HCT116 (cell line): ENCODE measurements around the gene ALDH4A1. TPM values are rescaled to one million over a fixed set of nuclear protein-coding genes. Genes with fewer than 3 reads are reported as not detected.

Experiments
- ATAC-seq: fragments of 200-7000 bp; cut with Tn5 transposase; 2 replicates; pipeline ENCODE4 v1.9.1; 2020; ENCODE audit warnings: mild to moderate bottlenecking, moderate library complexity
- BruUV-seq: library from RNA; stranded (reverse); fragments of 400-500 nt; replicated peaks from 2 replicates; lab custom pipeline; 2021; lab: Mats Ljungman, UMichigan
- CTCF ChIA-PET: fragments of 300-600 bp; sonication (Branson Sonifier 250); formaldehyde crosslinking; loops from one replicate; lab custom pipeline; 2021; ENCODE audit warnings: antibody characterized with exemption; lab: Charles Lee
- POLR2A ChIA-PET: fragments of 300-600, 350-600 bp; sonication (Branson Sonifier 250); formaldehyde crosslinking; loops from one replicate; lab custom pipeline; 2021; ENCODE audit warnings: antibody characterized with exemption; lab: Charles Lee
- RAD21 ChIA-PET, 2 experiments: fragments of 300-600 bp; sonication (Branson Sonifier 250); formaldehyde crosslinking; loops; one replicate each; lab custom pipeline; 2023; ENCODE audit warnings: low total read pairs in 2 of 2; ENCODE audit not compliant: uncharacterized antibody in 2 of 2, unreplicated experiment in 2 of 2, low non-redundant PET in 1 of 2; lab: Charles Lee
- DNase-seq: peaks from one replicate; pipeline ENCODE4 v3.0.0-alpha.2; 2010; ENCODE audit warnings: low read depth, low spot score
- H2AFZ ChIP-seq: fragments of 200-600 bp; shearing (Covaris generic), sonication (generic); 2 replicates; pipeline ENCODE4 v1.6.1; 2017; ENCODE audit warnings: low read depth, mixed run types, mixed read lengths, antibody characterized with exemption, low read length; ENCODE audit not compliant: poor library complexity, severe bottlenecking
- H3K27ac ChIP-seq: 2 replicates; pipeline ENCODE4 v1.5.1; 2012; ENCODE audit warnings: low read depth, low read length
- H3K27me3 ChIP-seq: fragments of 200-600 bp; sonication (generic); 2 replicates; pipeline ENCODE4 v1.6.1; 2016; ENCODE audit warnings: mixed run types, low read length, mixed read lengths; ENCODE audit not compliant: insufficient read depth
- H3K36me3 ChIP-seq, 2 experiments: fragments of 200-500 bp in 1 of 2; fragments of 200-600 bp in 1 of 2; sonication (Bioruptor generic) in 1 of 2; sonication (generic) in 1 of 2; 2 replicates each; pipeline versions ENCODE4 v1.5.1 to v1.6.1; 2014 to 2016; ENCODE audit warnings: low read length in 2 of 2, inconsistent platforms in 1 of 2, mixed read lengths in 1 of 2, mixed run types in 1 of 2; ENCODE audit not compliant: insufficient read depth in 2 of 2, control insufficient read depth in 1 of 2
- H3K4me1 ChIP-seq, 2 experiments: fragments of 200-600 bp in 1 of 2; sonication (generic) in 1 of 2; 2 replicates each; pipeline versions ENCODE4 v1.5.1 to v1.6.1; 2012 to 2017; ENCODE audit warnings: low read length in 2 of 2, inconsistent platforms in 1 of 2, mild to moderate bottlenecking in 1 of 2, mixed read lengths in 1 of 2, mixed run types in 1 of 2, moderate library complexity in 1 of 2; ENCODE audit not compliant: insufficient read depth in 2 of 2, control insufficient read depth in 1 of 2
- H3K4me2 ChIP-seq: fragments of 200-600 bp; sonication (generic); 2 replicates; pipeline ENCODE4 v1.6.1; 2017; ENCODE audit warnings: mixed run types, low read length, mixed read lengths
- H3K4me3 ChIP-seq, 2 experiments: fragments of 200-600 bp in 1 of 2; sonication (generic) in 1 of 2; replicated peaks in 1 of 2; 2 replicates each; pipeline ENCODE4 v1.5.1; 2011 to 2016; ENCODE audit warnings: low read length in 2 of 2, control low read depth in 1 of 2, low read depth in 1 of 2, mild to moderate bottlenecking in 1 of 2, mixed read lengths in 1 of 2, mixed run types in 1 of 2
- H3K79me2 ChIP-seq: fragments of 200-600 bp; sonication (generic); 2 replicates; pipeline ENCODE4 v1.6.1; 2017; ENCODE audit warnings: mild to moderate bottlenecking, mixed run types, low read length, moderate library complexity, mixed read lengths; ENCODE audit not compliant: insufficient read depth
- H3K9ac ChIP-seq: fragments of 200-600 bp; sonication (generic); 2 replicates; pipeline ENCODE4 v1.6.1; 2016; ENCODE audit warnings: low read length, mixed read lengths
- H3K9me2 ChIP-seq: fragments of 200-600 bp; sonication (generic), shearing (Covaris generic); 2 replicates; pipeline ENCODE4 v1.6.1; 2017; ENCODE audit warnings: mixed run types, mild to moderate bottlenecking, moderate library complexity; ENCODE audit not compliant: insufficient read depth
- H3K9me3 ChIP-seq, 2 experiments: fragments of 200-500 bp in 1 of 2; fragments of 200-600 bp in 1 of 2; sonication (Bioruptor generic) in 1 of 2; sonication (generic) in 1 of 2; 2 replicates each; pipeline ENCODE4 v1.6.1; 2014 to 2017; ENCODE audit warnings: low read length in 2 of 2, mixed read lengths in 2 of 2, inconsistent platforms in 1 of 2, low read depth in 1 of 2, mild to moderate bottlenecking in 1 of 2, mixed run types in 1 of 2, moderate library complexity in 1 of 2; ENCODE audit not compliant: control insufficient read depth in 1 of 2, insufficient read depth in 1 of 2
- H4K20me1 ChIP-seq: fragments of 200-600 bp; sonication (generic), shearing (Covaris generic); 2 replicates; pipeline ENCODE4 v1.6.1; 2017; ENCODE audit warnings: mixed run types, mild to moderate bottlenecking, moderate library complexity; ENCODE audit not compliant: insufficient read depth
- EGR1 ChIP-seq: IDR thresholded peaks from 2 replicates; pipeline ENCODE4 v1.6.1; 2012; ENCODE audit warnings: low read depth
- ELF1 ChIP-seq: IDR thresholded peaks from 2 replicates; pipeline ENCODE4 v1.6.1; 2012; ENCODE audit warnings: low read depth, borderline replicate concordance
- EZH2 ChIP-seq: fragments of 200-600 bp; sonication (generic); IDR thresholded peaks from 2 replicates; pipeline ENCODE4 v1.6.1; 2017; ENCODE audit warnings: antibody characterized with exemption, mixed run types
- EZH2phosphoT487 ChIP-seq: fragments of 200-600 bp; IDR thresholded peaks from 2 replicates; pipeline ENCODE4 v1.6.1; 2018; ENCODE audit warnings: antibody characterized with exemption, borderline replicate concordance
- FOSL1 ChIP-seq: IDR thresholded peaks from 2 replicates; pipeline ENCODE4 v1.6.1; 2012; ENCODE audit warnings: low read depth
- JUND ChIP-seq: IDR thresholded peaks from 2 replicates; pipeline ENCODE4 v1.6.1; 2012
- MAX ChIP-seq: IDR thresholded peaks from 2 replicates; pipeline ENCODE4 v1.6.1; 2012
- POLR2A ChIP-seq: IDR thresholded peaks from 2 replicates; pipeline ENCODE4 v1.7.0; 2011; ENCODE audit warnings: borderline replicate concordance; ENCODE audit not compliant: insufficient read depth, insufficient read length; ENCODE audit errors: extremely low read depth
- POLR2AphosphoS5 ChIP-seq: IDR thresholded peaks from 2 replicates; pipeline ENCODE4 v1.6.1; 2011; ENCODE audit warnings: mild to moderate bottlenecking, low read depth, low read length, moderate library complexity
- REST ChIP-seq: IDR thresholded peaks from 2 replicates; pipeline ENCODE4 v1.6.1; 2012; ENCODE audit warnings: low read depth
- SP1 ChIP-seq: IDR thresholded peaks from 2 replicates; pipeline ENCODE4 v1.6.1; 2012; ENCODE audit warnings: low read depth
- SRF ChIP-seq: IDR thresholded peaks from 2 replicates; pipeline ENCODE4 v1.6.1; 2012; ENCODE audit warnings: low read depth
- YY1 ChIP-seq: IDR thresholded peaks from 2 replicates; pipeline ENCODE4 v1.6.1; 2011; ENCODE audit warnings: low read length, low read depth, moderate library complexity, mild to moderate bottlenecking; ENCODE audit not compliant: insufficient replicate concordance; ENCODE audit errors: extremely low read depth
- ZFX ChIP-seq: fragments of 450-650 bp; IDR thresholded peaks from 2 replicates; pipeline ENCODE4 v1.6.1; 2017
- ZNF274 ChIP-seq: fragments of 200-500 bp; sonication (Bioruptor generic); IDR thresholded peaks from 2 replicates; pipeline ENCODE4 v1.6.1; 2014; ENCODE audit warnings: mild to moderate bottlenecking, low read depth, low read length, inconsistent platforms
- intact Hi-C: fragments of 100-400 bp; cut with micrococcal nuclease; formaldehyde crosslinking; loops from 2 replicates; pipeline ENCODE4 v1.10.0; 2022
- total RNA-seq: library from RNA; stranded (reverse); gene quantifications from one replicate; pipeline ENCODE4 v1.2.1, GENCODE V29; 2021; ENCODE audit not compliant: unreplicated experiment

The ALDH4A1 gene
- total RNA-seq, 1 experiment from 2014 or later = 12.6 TPM

- Histone ChIP-seq H3K4me3 (no peak overlapping the region), H4K20me1 (peaks cover 4% of the 10 kb centered on the region; the same call in 1 of the 2 replicates)
- POLR2A ChIA-PET = no interaction called here
Observed at GRCh38 chr1:18946550-18947381, 44.4 kb upstream of the ALDH4A1 start.

GRCh38 chr1:18945401-18945849 is 43.1 kb upstream of the ALDH4A1 start:
- Histone ChIP-seq H3K4me3 (no peak overlapping the region), H3K9ac (no peak overlapping the region), H2AFZ (no peak overlapping the region), H4K20me1 (peaks cover 4% of the 10 kb centered on the region; the same call in 1 of the 2 replicates), H3K9me3 (no peaks in the 10 kb centered on the region), H3K4me2 (no peak overlapping the region), H3K4me1 (peaks cover 23 to 51% of the 10 kb centered on the region in 2 experiments), H3K27ac (no peak overlapping the region), H3K79me2 (peaks cover 96% of the 10 kb centered on the region), H3K9me2 (no peaks in the 10 kb centered on the region), H3K36me3 (no peaks in the 10 kb centered on the region; a peak in 1 of 4 replicates), H3K27me3 (no peaks in the 10 kb centered on the region)
- intact Hi-C loops = no loop called here
- DNase-seq (no peak), ATAC-seq (no peak)
- ChIA-PET RAD21 (no interaction called here), CTCF (interaction anchor here (2.8 kb wide), 1 partner anchor 32 kb away, joined by 8 read pairs; no protein-coding TSS in a partner anchor), POLR2A (no interaction called here)
- BruUV-seq = no TSS peak
- TF ChIP-seq JUND = no peak
- no peak for TF ChIP-seq EZH2
- no peak for TF ChIP-seq ELF1
- no peak for TF ChIP-seq REST
- no peak for TF ChIP-seq POLR2AphosphoS5
- no peak for TF ChIP-seq EZH2phosphoT487
- TF ChIP-seq ZNF274 = no peak
- no peak for TF ChIP-seq ZFX
- no peak for TF ChIP-seq POLR2A
- no peak for TF ChIP-seq YY1
- no peak for TF ChIP-seq SP1
- TF ChIP-seq EGR1 = no peak

More at GRCh38 chr1:18946550-18947381, 44.4 kb upstream of the ALDH4A1 start:
- Histone ChIP-seq H3K27ac (no peak overlapping the region), H3K9me3 (no peaks in the 10 kb centered on the region), H3K79me2 (peaks cover 96% of the 10 kb centered on the region), H3K9me2 (no peaks in the 10 kb centered on the region), H3K36me3 (peaks cover 0 to 4% of the 10 kb centered on the region in 2 experiments; a peak in 1 of 4 replicates), H3K9ac (no peak overlapping the region), H3K27me3 (no peaks in the 10 kb centered on the region), H3K4me1 (peaks cover 13 to 40% of the 10 kb centered on the region in 2 experiments; a peak in 3 of 4 replicates), H3K4me2 (no peak overlapping the region), H2AFZ (no peak overlapping the region)
- BruUV-seq = no TSS peak
- no peak for DNase-seq
- intact Hi-C loops = no loop called here
- 0 out of 2 replicates have a peak, but pooled peaks have one; percentile 27 for TF ChIP-seq MAX
- no peak for TF ChIP-seq YY1
- no peak for TF ChIP-seq FOSL1
- no peak for TF ChIP-seq SRF
- ATAC-seq = no peak
- CTCF ChIA-PET = no interaction called here
- RAD21 ChIA-PET = no interaction called here
